Keratinocyte (primary cell): Measurements from ENCODE around the gene CD163. TPM values are rescaled to one million over a fixed set of nuclear protein-coding genes. Genes with fewer than 3 reads are reported as not detected.

Source experiments
- DNase-seq: peaks from one replicate; pipeline ENCODE4 v3.0.0-alpha.2; 2011; ENCODE audit warnings: low read depth, missing footprints, low spot score
- FAIRE-seq: peaks from 2 replicates; lab custom pipeline; 2011; peaks lifted over from hg19 to GRCh38; lab: Jason Lieb, UNC
- H2AFZ ChIP-seq: 2 replicates; pipeline ENCODE4 v1.6.0; 2012; ENCODE audit warnings: low read length, control low read depth, inconsistent platforms; ENCODE audit not compliant: control insufficient read depth
- H3K27ac ChIP-seq: 2 replicates; pipeline ENCODE4 v1.5.1; 2011; ENCODE audit warnings: low read length; ENCODE audit not compliant: control insufficient read depth, insufficient read depth
- H3K27me3 ChIP-seq: 3 replicates; pipeline ENCODE4 v1.6.0; 2011; ENCODE audit warnings: low read length; ENCODE audit not compliant: control insufficient read depth, insufficient read depth; ENCODE audit errors: extremely low read depth
- H3K36me3 ChIP-seq, 2 experiments: 2 replicates in 1 of 2; 3 replicates in 1 of 2; pipeline ENCODE4 v1.5.1; 2011; ENCODE audit warnings: low read length in 2 of 2, mild to moderate bottlenecking in 1 of 2; ENCODE audit not compliant: control insufficient read depth in 2 of 2, insufficient read depth in 2 of 2; ENCODE audit errors: extremely low read depth in 1 of 2
- H3K4me1 ChIP-seq: 3 replicates; pipeline ENCODE4 v1.5.1; 2011; ENCODE audit warnings: low read length; ENCODE audit not compliant: control insufficient read depth, insufficient read depth; ENCODE audit errors: extremely low read depth
- H3K4me2 ChIP-seq: 3 replicates; pipeline ENCODE4 v1.6.0; 2011; ENCODE audit warnings: low read depth, low read length; ENCODE audit not compliant: control insufficient read depth, insufficient read depth; ENCODE audit errors: extremely low read depth
- H3K4me3 ChIP-seq, 3 experiments: fragments of 200-600 bp in 1 of 3; sonication (generic) in 1 of 3; 2 replicates in 2 of 3; 3 replicates in 1 of 3; pipeline ENCODE4 v1.5.1; 2011 to 2016; ENCODE audit warnings: low read length in 3 of 3, mild to moderate bottlenecking in 3 of 3, control low read depth in 2 of 3, inconsistent platforms in 1 of 3, low read depth in 1 of 3, mixed read lengths in 1 of 3, mixed run types in 1 of 3, moderate library complexity in 1 of 3; ENCODE audit not compliant: control insufficient read depth in 2 of 3, insufficient read depth in 2 of 3; ENCODE audit errors: extremely low read depth in 1 of 3
- H3K79me2 ChIP-seq: 2 replicates; pipeline ENCODE4 v1.6.0; 2012; ENCODE audit warnings: low read length; ENCODE audit not compliant: control insufficient read depth, insufficient read depth
- H3K9ac ChIP-seq: 3 replicates; pipeline ENCODE4 v1.6.0; 2011; ENCODE audit warnings: low read length; ENCODE audit not compliant: control insufficient read depth, insufficient read depth; ENCODE audit errors: extremely low read depth
- H3K9me1 ChIP-seq: 3 replicates; pipeline ENCODE4 v1.6.0; 2011; ENCODE audit warnings: low read length; ENCODE audit not compliant: control insufficient read depth, insufficient read depth; ENCODE audit errors: extremely low read depth
- H3K9me3 ChIP-seq: 2 replicates; pipeline ENCODE4 v1.5.1; 2012; ENCODE audit warnings: low read depth, low read length; ENCODE audit not compliant: control insufficient read depth
- H4K20me1 ChIP-seq: 3 replicates; pipeline ENCODE4 v1.6.0; 2011; ENCODE audit warnings: low read length; ENCODE audit not compliant: control insufficient read depth, insufficient read depth; ENCODE audit errors: extremely low read depth
- CTCF ChIP-seq, 3 experiments: IDR thresholded peaks in 1 of 3; conservative IDR thresholded peaks in 1 of 3; optimal IDR thresholded peaks in 1 of 3; 2 replicates in 2 of 3; 3 replicates in 1 of 3; pipeline versions ENCODE3 to v1.5.1; 2011; ENCODE audit warnings: low read length in 3 of 3, mild to moderate bottlenecking in 3 of 3, moderate library complexity in 2 of 3, control low read depth in 1 of 3, inconsistent platforms in 1 of 3; ENCODE audit not compliant: insufficient read depth in 2 of 3; ENCODE audit errors: extremely low read depth in 1 of 3
- EZH2 ChIP-seq: IDR thresholded peaks from one replicate; pipeline ENCODE4 v1.6.1; 2012; ENCODE audit warnings: inconsistent platforms, mild to moderate bottlenecking, low read length, moderate library complexity
- dilution Hi-C: fragments of 300-500 bp; cut with MboI; formaldehyde crosslinking; loops from one replicate; pipeline ENCODE4 v1.7.0; 2020; ENCODE audit warnings: low sequenced_read_pairs; ENCODE audit not compliant: extremely low pct_ligation_motif_present
- polyA plus RNA-seq, 5 experiments: library from polyadenylated mRNA; depleted of rRNA in 3 of 5; stranded (reverse) in 3 of 5; stranded (forward) in 1 of 5; unstranded in 1 of 5; fragments of >200 nt; gene quantifications; 1 replicate in 1 of 5; 2 replicates in 3 of 5; 3 replicates in 1 of 5; pipeline versions ENCODE4 v1.2.1 to v1.2.3, GENCODE V29; 2011 to 2012; ENCODE audit warnings: missing spikeins in 2 of 5, low read depth in 1 of 5, low replicate concordance in 1 of 5

CD163 gene
- polyA plus RNA-seq, 1 donor (not counting 4 experiments of a cell fraction or from before 2014, with no cell fraction given), result 0.14 TPM

GRCh38 chr12:7498809-7499208, 4.8 kb downstream of the CD163 start:
- Histone ChIP-seq H3K9me3 (no peaks in the 10 kb centered on the region), H3K9me1 (no peaks in the 10 kb centered on the region), H3K9ac (no peak overlapping the region), H3K27me3 (no peaks in the 10 kb centered on the region), H3K79me2 (no peaks in the 10 kb centered on the region), H3K4me3 (no peak overlapping the region), H3K4me2 (no peak overlapping the region), H3K36me3 (no peaks in the 10 kb centered on the region), H2AFZ (no peak overlapping the region), H3K4me1 (peaks cover 26% of the 10 kb centered on the region), H4K20me1 (no peaks in the 10 kb centered on the region), H3K27ac (no peak overlapping the region)
- FAIRE-seq (peak; percentile 96), DNase-seq (no peak)
- no peak for TF ChIP-seq EZH2
- dilution Hi-C loops, result no loop called here

DNA sequence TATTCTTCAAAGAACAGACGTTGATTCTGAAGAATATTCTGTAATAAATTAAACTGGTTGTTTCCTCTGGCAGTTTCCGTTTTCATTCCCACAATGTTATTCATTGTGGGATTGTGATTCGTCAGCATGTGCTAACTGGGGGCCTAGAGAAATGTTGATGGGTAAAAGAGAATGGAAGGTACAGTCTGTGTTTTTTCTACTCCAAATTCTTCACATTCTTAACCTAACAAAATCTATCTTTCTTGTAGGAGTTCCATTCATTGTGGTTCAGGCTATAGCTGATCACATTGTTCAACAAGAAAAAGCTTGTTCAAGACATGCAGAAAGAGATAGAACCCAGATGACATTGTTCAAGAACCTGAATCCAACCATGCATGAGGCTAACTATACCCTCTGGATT, 5.9 kb downstream of the CD163 start:
- dilution Hi-C loops, result no loop called here
- no peaks in the 10 kb centered on the region for H3K79me2 ChIP-seq
- DNase-seq, result peak; percentile 32

More for the DNA sequence above, 5.9 kb downstream of the CD163 start:
- peak; percentile 64 for FAIRE-seq
- Histone ChIP-seq H3K27me3 (no peaks in the 10 kb centered on the region), H3K9me3 (no peaks in the 10 kb centered on the region), H3K36me3 (no peaks in the 10 kb centered on the region), H4K20me1 (no peaks in the 10 kb centered on the region), H3K9ac (no peak overlapping the region), H3K9me1 (no peaks in the 10 kb centered on the region), H3K4me2 (peak overlapping the region; percentile 44), H3K27ac (no peak overlapping the region), H2AFZ (peak overlapping the region; percentile 78), H3K4me3 (peak overlapping the region in 1 of 3 experiments; percentile 11), H3K4me1 (peaks cover 26% of the 10 kb centered on the region)
- TF ChIP-seq EZH2 (no peak), CTCF (optimal IDR thresholded peaks at IDR 0.05 in 1 of 3, IDR thresholded peaks at IDR 0.05 in 1 of 3, conservative IDR thresholded peaks at IDR 0.05 in 1 of 3; ENCODE audit: extremely low read depth in 1 of 3, insufficient read depth in 2 of 3, low read length in 3 of 3) (no peak)
